Stimulated activated CD4-positive, alpha-beta T cell treated with anti-CD3 and anti-CD28 coated beads, TNF-alpha, amount 100 ng/mL, for 1 hour (primary cell): ENCODE measurements around the gene KIAA0930.

Experiments
- DNase-seq, 3 donors: peaks; one replicate each; pipeline ENCODE4 v3.0.0-alpha.2; 2020; ENCODE audit warnings: low read depth in 3 of 3, low spot score in 1 of 3

The KIAA0930 gene

DNA sequence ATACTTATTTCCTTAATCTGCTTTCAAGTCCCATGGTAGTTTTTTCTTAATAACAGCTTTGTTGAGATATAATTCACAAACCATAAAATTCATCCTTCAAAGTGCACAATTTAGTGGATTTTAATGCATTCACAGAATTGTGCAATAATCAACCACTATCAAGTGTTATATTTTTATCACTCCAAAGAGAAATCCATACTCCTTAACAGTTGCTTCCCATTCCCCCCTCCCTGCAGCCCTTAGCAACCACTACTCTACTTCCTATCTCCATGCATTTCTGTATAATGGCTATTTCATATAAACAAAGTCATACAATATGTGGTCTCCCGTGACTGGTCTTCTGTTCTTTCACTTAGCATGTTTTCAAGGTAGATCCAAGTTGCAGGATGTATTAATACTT, 95.8 kb downstream of the KIAA0930 start:
- no peak for DNase-seq

GRCh38 chr22:45142376-45142775, 98.3 kb downstream of the KIAA0930 start:
- DNase-seq = no peak
